Measurements from ENCODE around the gene PLCB4. TPM values are rescaled to one million over a fixed set of nuclear protein-coding genes. Genes with fewer than 3 reads are reported as not detected.

Gene PLCB4
- total RNA-seq, 4 donors from 2014 or later = 17.4 to 264 (median 28.1) TPM

DNA sequence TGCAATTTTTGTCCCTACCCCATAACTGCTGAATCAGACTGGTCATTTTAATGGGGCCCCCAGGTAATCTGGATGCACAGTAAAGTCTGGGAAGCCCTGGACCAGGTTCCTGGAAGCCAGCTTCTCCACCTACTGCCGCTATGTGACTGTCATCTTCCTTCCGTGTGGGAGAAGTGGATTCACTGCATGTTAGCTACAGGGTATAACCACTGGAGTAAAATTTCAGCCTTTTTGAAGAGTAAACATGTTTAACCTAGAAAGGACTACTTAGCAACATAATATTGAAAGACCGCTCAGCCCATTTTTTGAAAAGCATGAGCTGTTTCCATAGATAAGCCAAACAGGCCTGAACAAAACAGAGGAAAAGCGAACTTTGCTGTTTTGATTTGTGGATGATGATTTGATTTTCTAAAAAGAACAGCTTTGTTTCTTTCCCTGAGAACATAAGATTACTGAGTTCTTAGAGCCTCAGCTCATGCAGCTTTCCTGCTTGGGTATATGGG is 208.1 kb downstream of the PLCB4 start:
- DNase-seq = no peak
- H3K4me1 ChIP-seq = no peaks in the 10 kb centered on the region
- no peaks in the 10 kb centered on the region for H3K36me3 ChIP-seq
- H3K27ac ChIP-seq = no peak overlapping the region
- intact Hi-C loops (cut with DNase I; ENCODE audit: low total_unique reads) = no loop called here
- TF ChIP-seq, protein P1, sequence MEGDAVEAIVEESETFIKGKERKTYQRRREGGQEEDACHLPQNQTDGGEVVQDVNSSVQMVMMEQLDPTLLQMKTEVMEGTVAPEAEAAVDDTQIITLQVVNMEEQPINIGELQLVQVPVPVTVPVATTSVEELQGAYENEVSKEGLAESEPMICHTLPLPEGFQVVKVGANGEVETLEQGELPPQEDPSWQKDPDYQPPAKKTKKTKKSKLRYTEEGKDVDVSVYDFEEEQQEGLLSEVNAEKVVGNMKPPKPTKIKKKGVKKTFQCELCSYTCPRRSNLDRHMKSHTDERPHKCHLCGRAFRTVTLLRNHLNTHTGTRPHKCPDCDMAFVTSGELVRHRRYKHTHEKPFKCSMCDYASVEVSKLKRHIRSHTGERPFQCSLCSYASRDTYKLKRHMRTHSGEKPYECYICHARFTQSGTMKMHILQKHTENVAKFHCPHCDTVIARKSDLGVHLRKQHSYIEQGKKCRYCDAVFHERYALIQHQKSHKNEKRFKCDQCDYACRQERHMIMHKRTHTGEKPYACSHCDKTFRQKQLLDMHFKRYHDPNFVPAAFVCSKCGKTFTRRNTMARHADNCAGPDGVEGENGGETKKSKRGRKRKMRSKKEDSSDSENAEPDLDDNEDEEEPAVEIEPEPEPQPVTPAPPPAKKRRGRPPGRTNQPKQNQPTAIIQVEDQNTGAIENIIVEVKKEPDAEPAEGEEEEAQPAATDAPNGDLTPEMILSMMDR (IDR thresholded peaks at IDR 0.05) = no peak
- no peak for TF ChIP-seq POLR2A (IDR thresholded peaks at IDR 0.05)
- no peaks in the 10 kb centered on the region for H3K27me3 ChIP-seq
- H3K4me3 ChIP-seq = no peak overlapping the region
- H3K9me3 ChIP-seq = no peaks in the 10 kb centered on the region

DNA sequence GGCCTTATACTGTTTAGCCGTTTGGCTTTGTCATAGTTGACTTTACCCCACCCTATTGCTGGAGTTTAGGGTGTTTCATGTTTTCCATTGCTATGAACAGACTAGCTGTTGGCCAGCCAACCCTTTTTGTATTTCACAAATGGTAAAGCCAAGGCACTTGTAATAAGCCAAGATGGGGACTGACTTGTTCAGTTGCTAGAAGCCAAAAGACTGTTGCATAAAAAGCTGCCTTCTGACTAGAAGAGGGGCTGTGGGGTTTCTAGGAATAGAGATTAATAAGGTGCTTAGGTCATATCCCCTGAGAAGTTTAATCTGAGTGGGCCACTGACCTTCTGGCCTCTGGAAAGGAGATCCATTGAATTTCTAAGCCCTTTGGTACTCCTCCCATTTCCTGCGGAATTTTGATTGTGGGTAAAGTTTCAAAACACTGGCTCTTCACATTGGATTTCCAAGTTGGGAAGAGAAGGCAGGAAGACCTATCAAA is 211.1 kb downstream of the PLCB4 start:
- Histone ChIP-seq H3K27ac (peak overlapping the region in 1 of 2 donors; percentile 25), H3K4me3 (no peak overlapping the region), H3K9me3 (no peaks in the 10 kb centered on the region), H3K4me1 (no peaks in the 10 kb centered on the region), H3K27me3 (no peaks in the 10 kb centered on the region), H3K36me3 (no peaks in the 10 kb centered on the region)
- no peak for DNase-seq
- intact Hi-C loops (cut with DNase I; ENCODE audit: low total_unique reads) = no loop called here
- TF ChIP-seq, protein P1 (IDR thresholded peaks at IDR 0.05) = no peak
- TF ChIP-seq POLR2A (IDR thresholded peaks at IDR 0.05) = no peak

DNA sequence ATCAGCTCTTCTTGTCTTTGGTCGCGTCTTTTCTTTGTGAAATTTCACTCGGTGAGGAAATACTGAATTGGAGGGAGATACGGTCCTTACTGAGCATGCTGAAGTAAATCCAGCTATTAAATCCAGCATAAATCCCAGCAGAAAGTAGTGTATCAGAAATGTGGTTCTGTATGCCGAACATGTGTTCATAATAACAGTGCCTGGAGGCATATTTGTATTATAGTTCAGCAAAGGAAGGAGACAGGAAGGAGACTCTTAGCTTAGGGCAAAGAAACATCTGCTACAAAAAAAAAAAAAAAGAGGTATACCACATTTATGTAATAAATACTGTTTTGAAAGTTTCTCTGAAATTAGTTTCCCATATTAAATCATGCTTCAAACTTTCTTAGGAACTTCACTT is 211.8 kb downstream of the PLCB4 start:
- intact Hi-C loops (cut with DNase I; ENCODE audit: low total_unique reads) = no loop called here
- DNase-seq = no peak
- no peak for TF ChIP-seq POLR2A (IDR thresholded peaks at IDR 0.05)
- TF ChIP-seq, protein P1 (IDR thresholded peaks at IDR 0.05) = no peak
- no peak overlapping the region for H3K4me3 ChIP-seq
- H3K27ac ChIP-seq = peak overlapping the region in 1 of 2 donors; percentile 25
- no peaks in the 10 kb centered on the region for H3K9me3 ChIP-seq
- H3K36me3 ChIP-seq = no peaks in the 10 kb centered on the region
- H3K27me3 ChIP-seq = no peaks in the 10 kb centered on the region
- no peaks in the 10 kb centered on the region for H3K4me1 ChIP-seq

DNA sequence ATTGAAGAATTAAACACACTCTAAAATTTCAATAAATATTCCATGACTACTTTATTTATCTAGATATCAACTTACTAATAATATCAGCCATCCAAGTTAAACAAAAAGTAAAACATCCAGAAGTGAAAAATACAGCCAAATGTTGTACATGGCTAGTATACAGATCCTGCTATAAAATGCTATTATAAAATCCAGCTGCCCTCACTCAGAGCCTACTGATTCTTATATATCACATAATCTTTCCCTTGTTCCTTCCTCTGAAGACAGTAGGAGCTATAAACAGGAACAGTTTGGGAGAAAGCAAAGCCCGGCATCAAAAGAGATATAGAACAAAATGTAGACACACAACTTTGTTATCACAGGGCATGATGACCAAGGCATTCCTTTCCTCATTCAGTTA is 212.9 kb downstream of the PLCB4 start:
- intact Hi-C loops (cut with DNase I; ENCODE audit: low total_unique reads) = no loop called here
- no peak for TF ChIP-seq POLR2A (IDR thresholded peaks at IDR 0.05)
- TF ChIP-seq, protein P1 (IDR thresholded peaks at IDR 0.05) = no peak
- H3K36me3 ChIP-seq = no peaks in the 10 kb centered on the region

DNA sequence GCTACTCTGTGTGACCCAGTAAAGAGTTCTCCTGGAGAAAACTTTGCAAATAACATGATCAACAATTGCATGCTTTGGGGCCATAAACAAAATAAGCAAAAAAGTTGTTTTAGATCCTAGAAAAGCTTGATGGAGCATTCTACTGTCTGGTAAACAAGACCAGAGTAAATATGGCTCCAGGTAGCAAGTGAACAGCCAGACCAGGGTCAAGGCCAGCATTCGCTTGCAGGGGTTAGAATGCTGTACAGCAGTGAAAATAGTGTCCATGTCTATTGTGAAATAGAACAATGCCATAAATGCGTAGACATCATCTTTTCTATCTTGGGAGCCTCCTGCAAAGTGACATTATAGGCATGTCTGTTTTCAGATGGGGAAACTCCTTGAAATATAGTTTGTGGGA is 216.7 kb downstream of the PLCB4 start:
- DNase-seq = no peak
- Histone ChIP-seq H3K27ac (no peak overlapping the region), H3K4me3 (no peak overlapping the region), H3K4me1 (no peaks in the 10 kb centered on the region), H3K9me3 (no peaks in the 10 kb centered on the region), H3K36me3 (no peaks in the 10 kb centered on the region), H3K27me3 (no peaks in the 10 kb centered on the region)
- no peak for TF ChIP-seq POLR2A (IDR thresholded peaks at IDR 0.05)
- TF ChIP-seq, protein P1 (IDR thresholded peaks at IDR 0.05) = no peak
- intact Hi-C loops (cut with DNase I; ENCODE audit: low total_unique reads) = no loop called here

More for the DNA sequence above, 212.9 kb downstream of the PLCB4 start:
- no peaks in the 10 kb centered on the region for H3K4me1 ChIP-seq
- no peak for DNase-seq
- no peak overlapping the region for H3K4me3 ChIP-seq
- no peak overlapping the region for H3K27ac ChIP-seq
- no peaks in the 10 kb centered on the region for H3K27me3 ChIP-seq
- H3K9me3 ChIP-seq = no peaks in the 10 kb centered on the region
